Astrocyte (in vitro differentiated cells and primary cell): Measurements from ENCODE around the gene C14orf119.

Experiments used
- CTCF ChIP-seq: IDR thresholded peaks from 2 replicates; pipeline ENCODE4 v1.5.1; 2011; ENCODE audit warnings: low read depth, mild to moderate bottlenecking, inconsistent platforms, low read length, moderate library complexity; ENCODE audit not compliant: insufficient read depth
- EZH2 ChIP-seq: IDR thresholded peaks from 2 replicates; pipeline ENCODE4 v1.6.1; 2012; ENCODE audit warnings: mild to moderate bottlenecking, low read length, inconsistent platforms; ENCODE audit not compliant: insufficient read depth

GRCh38 chr14:23055621-23056144, 39.6 kb upstream of the C14orf119 start:
- TF ChIP-seq EZH2 (no peak), CTCF (no peak)
